ENCODE results near the gene CENPA. TPM values are rescaled to one million over a fixed set of nuclear protein-coding genes. Genes with fewer than 3 reads are reported as not detected.

The CENPA gene
- total and polyA plus RNA-seq, 2 of the 13 experiments (the other 11 are each of a cell fraction or from before 2014, with no cell fraction given) = 28.5 to 38.5 TPM

DNA sequence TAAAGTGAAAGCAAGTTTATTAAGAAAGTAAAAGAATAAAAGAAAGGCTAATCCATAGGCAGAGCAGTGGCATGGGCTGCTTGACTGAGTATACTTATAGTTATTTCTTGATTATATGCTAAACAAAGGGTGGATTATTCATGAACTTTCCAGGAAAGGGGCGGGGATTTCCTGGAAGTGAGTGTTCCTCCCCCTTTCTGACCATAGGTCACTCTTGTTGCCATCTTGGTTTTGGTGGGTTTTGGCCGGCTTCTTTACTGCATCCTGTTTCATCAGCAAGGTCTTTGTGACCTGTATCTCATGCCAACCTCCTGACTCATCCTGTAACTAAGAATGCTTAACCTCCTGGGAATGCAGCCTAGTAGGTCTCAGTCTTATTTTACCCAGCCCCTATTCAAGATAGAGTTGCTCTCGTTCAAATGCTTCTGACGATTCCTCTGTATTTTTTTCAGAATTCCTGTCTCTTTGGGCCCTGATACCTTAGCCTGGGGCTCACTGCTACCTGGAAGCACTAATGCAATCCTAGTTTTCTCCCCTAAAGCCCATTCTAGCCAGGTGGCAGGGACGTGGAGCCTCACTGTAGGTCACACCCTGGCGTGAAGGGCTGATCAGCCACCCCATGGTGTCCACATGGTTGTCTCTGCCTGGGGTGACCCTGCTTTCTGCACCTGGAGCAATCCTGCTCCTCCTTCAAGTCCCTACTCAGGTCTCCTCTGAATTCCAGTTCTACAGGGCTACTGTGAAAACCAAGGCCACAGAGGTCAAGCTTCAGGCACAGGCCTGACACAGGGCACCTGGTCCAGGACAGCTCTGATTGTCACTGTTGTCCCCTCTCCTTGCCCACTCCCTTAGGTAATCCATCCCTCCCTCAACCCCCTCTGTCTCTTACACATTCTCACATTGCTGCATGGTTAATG, 27.7 kb upstream of the CENPA start (continued):
- TF ChIP-seq ISL2 (CRISPR knock-in tag; IDR thresholded peaks at IDR 0.05) (no peak), IKZF4 (CRISPR knock-in tag; IDR thresholded peaks at IDR 0.05; ENCODE audit: borderline replicate concordance, low read depth, not compliant biosample characterization) (no peak), TBX2 (CRISPR knock-in tag; IDR thresholded peaks at IDR 0.05; ENCODE audit: borderline replicate concordance) (no peak), NFATC3 (CRISPR knock-in tag; IDR thresholded peaks at IDR 0.05) (0 out of 2 replicates have a peak, but pooled peaks have one; percentile 68), GABPA (IDR thresholded peaks at IDR 0.05; ENCODE audit: low read depth, low read length) (no peak), GABPA (CRISPR knock-in tag; IDR thresholded peaks at IDR 0.05; ENCODE audit: low read depth) (peak; percentile 52), SRSF9 (IDR thresholded peaks at IDR 0.05; ENCODE audit: borderline replicate concordance, insufficient read depth, low read depth, low read length, poor library complexity, severe bottlenecking) (no peak), NCOA1 (CRISPR knock-in tag; IDR thresholded peaks at IDR 0.05) (no peak), ELF4 (CRISPR knock-in tag; IDR thresholded peaks at IDR 0.05; ENCODE audit: borderline replicate concordance) (no peak), SETDB1 (CRISPR knock-in tag; IDR thresholded peaks at IDR 0.05; ENCODE audit: borderline replicate concordance) (no peak), RFXANK (CRISPR knock-in tag; IDR thresholded peaks at IDR 0.05) (0 out of 2 replicates have a peak, but pooled peaks have one; percentile 52), ZFP82 (CRISPR knock-in tag; IDR thresholded peaks at IDR 0.05; ENCODE audit: borderline replicate concordance) (peak; percentile 38; the same call in 1 of the 2 replicates), EHMT2 (IDR thresholded peaks at IDR 0.05; ENCODE audit: borderline replicate concordance, low read depth, low read length) (no peak), ZNF547 (CRISPR knock-in tag; IDR thresholded peaks at IDR 0.05) (no peak), KLF13 (CRISPR knock-in tag; IDR thresholded peaks at IDR 0.05) (no peak), NR2F1 (CRISPR knock-in tag; IDR thresholded peaks at IDR 0.05) (peak; percentile 13 to 75; a peak in 3 of 4 replicates), MXD4 (CRISPR knock-in tag; IDR thresholded peaks at IDR 0.05) (no peak), ZNF878 (CRISPR knock-in tag; IDR thresholded peaks at IDR 0.05) (peak; percentile 46; the same call in 1 of the 2 replicates), ATF1 (CRISPR knock-in tag; IDR thresholded peaks at IDR 0.05) (no peak), MLX (CRISPR knock-in tag; IDR thresholded peaks at IDR 0.05) (no peak)
- TF ChIP-seq, protein P1, sequence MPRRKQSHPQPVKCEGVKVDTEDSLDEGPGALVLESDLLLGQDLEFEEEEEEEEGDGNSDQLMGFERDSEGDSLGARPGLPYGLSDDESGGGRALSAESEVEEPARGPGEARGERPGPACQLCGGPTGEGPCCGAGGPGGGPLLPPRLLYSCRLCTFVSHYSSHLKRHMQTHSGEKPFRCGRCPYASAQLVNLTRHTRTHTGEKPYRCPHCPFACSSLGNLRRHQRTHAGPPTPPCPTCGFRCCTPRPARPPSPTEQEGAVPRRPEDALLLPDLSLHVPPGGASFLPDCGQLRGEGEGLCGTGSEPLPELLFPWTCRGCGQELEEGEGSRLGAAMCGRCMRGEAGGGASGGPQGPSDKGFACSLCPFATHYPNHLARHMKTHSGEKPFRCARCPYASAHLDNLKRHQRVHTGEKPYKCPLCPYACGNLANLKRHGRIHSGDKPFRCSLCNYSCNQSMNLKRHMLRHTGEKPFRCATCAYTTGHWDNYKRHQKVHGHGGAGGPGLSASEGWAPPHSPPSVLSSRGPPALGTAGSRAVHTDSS (CRISPR knock-in tag; conservative IDR thresholded peaks at IDR 0.05) = no peak
- TF ChIP-seq, protein P2, sequence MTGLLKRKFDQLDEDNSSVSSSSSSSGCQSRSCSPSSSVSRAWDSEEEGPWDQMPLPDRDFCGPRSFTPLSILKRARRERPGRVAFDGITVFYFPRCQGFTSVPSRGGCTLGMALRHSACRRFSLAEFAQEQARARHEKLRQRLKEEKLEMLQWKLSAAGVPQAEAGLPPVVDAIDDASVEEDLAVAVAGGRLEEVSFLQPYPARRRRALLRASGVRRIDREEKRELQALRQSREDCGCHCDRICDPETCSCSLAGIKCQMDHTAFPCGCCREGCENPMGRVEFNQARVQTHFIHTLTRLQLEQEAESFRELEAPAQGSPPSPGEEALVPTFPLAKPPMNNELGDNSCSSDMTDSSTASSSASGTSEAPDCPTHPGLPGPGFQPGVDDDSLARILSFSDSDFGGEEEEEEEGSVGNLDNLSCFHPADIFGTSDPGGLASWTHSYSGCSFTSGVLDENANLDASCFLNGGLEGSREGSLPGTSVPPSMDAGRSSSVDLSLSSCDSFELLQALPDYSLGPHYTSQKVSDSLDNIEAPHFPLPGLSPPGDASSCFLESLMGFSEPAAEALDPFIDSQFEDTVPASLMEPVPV (CRISPR knock-in tag; IDR thresholded peaks at IDR 0.05) = no peak
- TF ChIP-seq, protein P3, sequence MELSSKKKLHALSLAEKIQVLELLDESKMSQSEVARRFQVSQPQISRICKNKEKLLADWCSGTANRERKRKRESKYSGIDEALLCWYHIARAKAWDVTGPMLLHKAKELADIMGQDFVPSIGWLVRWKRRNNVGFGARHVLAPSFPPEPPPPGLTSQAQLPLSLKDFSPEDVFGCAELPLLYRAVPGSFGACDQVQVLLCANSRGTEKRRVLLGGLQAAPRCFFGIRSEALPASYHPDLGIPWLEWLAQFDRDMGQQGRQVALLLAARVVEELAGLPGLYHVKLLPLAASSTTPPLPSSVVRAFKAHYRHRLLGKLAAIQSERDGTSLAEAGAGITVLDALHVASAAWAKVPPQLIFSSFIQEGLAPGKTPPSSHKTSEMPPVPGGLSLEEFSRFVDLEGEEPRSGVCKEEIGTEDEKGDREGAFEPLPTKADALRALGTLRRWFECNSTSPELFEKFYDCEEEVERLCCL (CRISPR knock-in tag; IDR thresholded peaks at IDR 0.05; ENCODE audit: borderline replicate concordance) = no peak

All from HepG2 (cell line).